ENCODE data around the gene LINGO3.

LINGO3 gene

GRCh38 chr19:2325281-2326046 lies 17.5 kb upstream of the LINGO3 start:
- ChIA-PET CTCF (interaction anchor here (0.6 to 0.7 kb wide), 3 partner anchors 457 to 1250 kb away, joined by 3 read pairs; no protein-coding TSS in a partner anchor), POLR2A (interaction anchor here (2.0 kb wide), 1 partner anchor 9 kb away, joined by 5 read pairs; no protein-coding TSS in a partner anchor)
- peaks cover 11 to 34% of the 10 kb centered on the region in 2 experiments; a peak in 2 of 3 replicates for H3K36me3 ChIP-seq (ENCODE audit: control insufficient read depth in 2 of 2, insufficient read depth in 1 of 2, low read length in 2 of 2)
- no peak overlapping the region for H3K27ac ChIP-seq (ENCODE audit: extremely low read depth, low read depth, low read length)
- H3K4me3 ChIP-seq (ENCODE audit: low read depth, low read length): no peak overlapping the region
- TF ChIP-seq ZNF335 (tag by site-specific recombination; conservative IDR thresholded peaks at IDR 0.05) (no peak), KLF7 (tag by site-specific recombination; IDR thresholded peaks at IDR 0.05; ENCODE audit: borderline replicate concordance) (no peak), ZBTB44 (tag by site-specific recombination; IDR thresholded peaks at IDR 0.05) (no peak), EGR2 (tag by site-specific recombination; IDR thresholded peaks at IDR 0.05; ENCODE audit: low read depth) (peak; percentile 80), BCL11A (tag by site-specific recombination; IDR thresholded peaks at IDR 0.05; ENCODE audit: low read depth) (no peak), ZNF571 (tag by site-specific recombination; IDR thresholded peaks at IDR 0.05) (no peak), ZNF266 (tag by site-specific recombination; IDR thresholded peaks at IDR 0.05; ENCODE audit: low read depth) (no peak), ZFHX2 (tag by site-specific recombination; conservative IDR thresholded peaks at IDR 0.05) (peak; percentile 64), ZNF830 (tag by site-specific recombination; IDR thresholded peaks at IDR 0.05; ENCODE audit: low read depth) (no peak), ZNF701 (tag by site-specific recombination; IDR thresholded peaks at IDR 0.05) (no peak)
- TF ChIP-seq, protein P1, sequence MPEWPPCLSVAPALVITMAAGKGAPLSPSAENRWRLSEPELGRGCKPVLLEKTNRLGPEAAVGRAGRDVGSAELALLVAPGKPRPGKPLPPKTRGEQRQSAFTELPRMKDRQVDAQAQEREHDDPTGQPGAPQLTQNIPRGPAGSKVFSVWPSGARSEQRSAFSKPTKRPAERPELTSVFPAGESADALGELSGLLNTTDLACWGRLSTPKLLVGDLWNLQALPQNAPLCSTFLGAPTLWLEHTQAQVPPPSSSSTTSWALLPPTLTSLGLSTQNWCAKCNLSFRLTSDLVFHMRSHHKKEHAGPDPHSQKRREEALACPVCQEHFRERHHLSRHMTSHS (tag by site-specific recombination; IDR thresholded peaks at IDR 0.05): no peak
- peaks cover 3% of the 10 kb centered on the region for H3K4me1 ChIP-seq (ENCODE audit: control insufficient read depth, insufficient read depth, low read length)
- no peaks in the 10 kb centered on the region for H3K9me3 ChIP-seq (ENCODE audit: control insufficient read depth, insufficient read depth, low read depth, low read length)

DNA sequence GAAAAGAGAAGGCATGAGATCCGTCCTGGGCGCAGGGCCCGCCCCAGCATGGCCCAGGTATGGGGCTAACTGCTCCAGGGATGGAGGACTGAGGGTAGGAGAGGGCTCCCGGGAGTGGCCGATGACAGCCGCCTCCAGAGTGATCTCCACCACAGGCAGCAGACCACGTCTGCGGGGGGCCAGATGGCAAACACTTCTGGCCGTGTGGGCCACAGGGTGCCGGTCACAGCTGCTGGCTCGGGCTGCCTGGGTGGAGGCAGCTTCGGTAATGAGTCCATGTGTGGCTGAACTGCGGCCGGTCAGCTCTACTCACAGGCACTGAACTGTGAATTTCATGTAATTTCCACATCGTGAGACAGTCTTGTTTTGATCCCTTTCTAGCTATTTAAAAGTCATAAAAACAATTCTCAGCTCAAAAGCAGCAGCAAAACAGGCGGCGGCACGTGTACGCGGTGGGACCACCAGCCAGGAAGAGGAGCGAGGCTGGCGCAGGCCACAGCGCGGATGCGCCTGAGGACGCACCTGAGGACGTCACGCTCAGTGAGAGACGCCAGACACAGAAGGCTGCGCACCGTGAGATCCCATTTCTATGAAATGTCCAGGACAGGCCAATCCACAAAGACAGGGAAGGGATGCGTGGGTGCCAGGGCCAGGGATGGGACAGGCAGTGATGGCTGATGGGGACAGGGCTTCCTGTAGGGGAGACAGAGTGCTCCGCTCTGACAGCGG lies 16.4 kb upstream of the LINGO3 start:
- TF ChIP-seq ZNF350 (tag by site-specific recombination; IDR thresholded peaks at IDR 0.05) (no peak), ZIC2 (tag by site-specific recombination; IDR thresholded peaks at IDR 0.05) (peak; percentile 88)
- H3K9me3 ChIP-seq (ENCODE audit: control insufficient read depth, insufficient read depth, low read depth, low read length): no peaks in the 10 kb centered on the region
- POLR2A ChIA-PET: interaction anchor here (0.8 kb wide), 1 partner anchor 8 kb away, joined by 4 read pairs; no protein-coding TSS in a partner anchor
- no peak overlapping the region for H3K4me3 ChIP-seq (ENCODE audit: low read depth, low read length)
- CTCF ChIA-PET: interaction anchor here (0.7 kb wide), 1 partner anchor 1243 kb away, joined by 3 read pairs; no protein-coding TSS in a partner anchor
- H3K36me3 ChIP-seq (ENCODE audit: control insufficient read depth in 2 of 2, insufficient read depth in 1 of 2, low read length in 2 of 2): peaks cover 11 to 34% of the 10 kb centered on the region in 2 experiments; a peak in 2 of 3 replicates
- no peak overlapping the region for H3K27ac ChIP-seq (ENCODE audit: extremely low read depth, low read depth, low read length)
- H3K4me1 ChIP-seq (ENCODE audit: control insufficient read depth, insufficient read depth, low read length): no peaks in the 10 kb centered on the region

- POLR2A ChIA-PET: no interaction called here
- H3K27ac ChIP-seq (ENCODE audit: extremely low read depth, low read depth, low read length): no peak overlapping the region
- H3K36me3 ChIP-seq (ENCODE audit: control insufficient read depth in 2 of 2, insufficient read depth in 1 of 2, low read length in 2 of 2): peaks cover 11 to 34% of the 10 kb centered on the region in 2 experiments; a peak in 2 of 3 replicates
- TF ChIP-seq GLIS1 (tag by site-specific recombination; IDR thresholded peaks at IDR 0.05) (no peak), HOXA7 (CRISPR knock-in tag; IDR thresholded peaks at IDR 0.05; ENCODE audit: borderline replicate concordance) (no peak), GLI4 (tag by site-specific recombination; IDR thresholded peaks at IDR 0.05) (no peak), ZNF777 (tag by site-specific recombination; IDR thresholded peaks at IDR 0.05; ENCODE audit: borderline replicate concordance) (no peak), ZNF785 (tag by site-specific recombination; IDR thresholded peaks at IDR 0.05) (no peak), ZNF510 (tag by site-specific recombination; IDR thresholded peaks at IDR 0.05; ENCODE audit: insufficient replicate concordance) (no peak), FEZF1 (tag by site-specific recombination; IDR thresholded peaks at IDR 0.05) (no peak), EGR2 (tag by site-specific recombination; IDR thresholded peaks at IDR 0.05; ENCODE audit: low read depth) (no peak), YY1 (tag by site-specific recombination; IDR thresholded peaks at IDR 0.05) (no peak), ZNF626 (tag by site-specific recombination; IDR thresholded peaks at IDR 0.05) (no peak), ZNF155 (tag by site-specific recombination; IDR thresholded peaks at IDR 0.05) (no peak)
- TF ChIP-seq, protein P2, sequence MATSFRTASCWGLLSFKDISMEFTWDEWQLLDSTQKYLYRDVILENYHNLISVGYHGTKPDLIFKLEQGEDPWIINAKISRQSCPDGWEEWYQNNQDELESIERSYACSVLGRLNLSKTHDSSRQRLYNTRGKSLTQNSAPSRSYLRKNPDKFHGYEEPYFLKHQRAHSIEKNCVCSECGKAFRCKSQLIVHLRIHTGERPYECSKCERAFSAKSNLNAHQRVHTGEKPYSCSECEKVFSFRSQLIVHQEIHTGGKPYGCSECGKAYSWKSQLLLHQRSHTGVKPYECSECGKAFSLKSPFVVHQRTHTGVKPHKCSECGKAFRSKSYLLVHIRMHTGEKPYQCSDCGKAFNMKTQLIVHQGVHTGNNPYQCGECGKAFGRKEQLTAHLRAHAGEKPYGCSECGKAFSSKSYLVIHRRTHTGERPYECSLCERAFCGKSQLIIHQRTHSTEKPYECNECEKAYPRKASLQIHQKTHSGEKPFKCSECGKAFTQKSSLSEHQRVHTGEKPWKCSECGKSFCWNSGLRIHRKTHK (tag by site-specific recombination; IDR thresholded peaks at IDR 0.05): no peak
- TF ChIP-seq, protein P3, sequence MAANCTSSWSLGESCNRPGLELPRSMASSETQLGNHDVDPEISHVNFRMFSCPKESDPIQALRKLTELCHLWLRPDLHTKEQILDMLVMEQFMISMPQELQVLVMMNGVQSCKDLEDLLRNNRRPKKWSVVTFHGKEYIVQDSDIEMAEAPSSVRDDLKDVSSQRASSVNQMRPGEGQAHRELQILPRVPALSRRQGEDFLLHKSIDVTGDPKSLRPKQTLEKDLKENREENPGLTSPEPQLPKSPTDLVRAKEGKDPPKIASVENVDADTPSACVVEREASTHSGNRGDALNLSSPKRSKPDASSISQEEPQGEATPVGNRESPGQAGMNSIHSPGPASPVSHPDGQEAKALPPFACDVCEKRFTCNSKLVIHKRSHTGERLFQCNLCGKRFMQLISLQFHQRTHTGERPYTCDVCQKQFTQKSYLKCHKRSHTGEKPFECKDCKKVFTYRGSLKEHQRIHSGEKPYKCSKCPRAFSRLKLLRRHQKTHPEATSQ (tag by site-specific recombination; IDR thresholded peaks at IDR 0.05): no peak
Measured at GRCh38 chr19:2323707-2324106, 15.8 kb upstream of the LINGO3 start.

More at GRCh38 chr19:2323707-2324106, 15.8 kb upstream of the LINGO3 start:
- H3K4me1 ChIP-seq (ENCODE audit: control insufficient read depth, insufficient read depth, low read length): no peaks in the 10 kb centered on the region
- CTCF ChIA-PET: no interaction called here
- H3K4me3 ChIP-seq (ENCODE audit: low read depth, low read length): no peak overlapping the region
- no peaks in the 10 kb centered on the region for H3K9me3 ChIP-seq (ENCODE audit: control insufficient read depth, insufficient read depth, low read depth, low read length)
